NB4 (cell line): ENCODE results near the gene CFAP92.

Experiments used
- MYC ChIP-seq: IDR thresholded peaks from 2 replicates; pipeline ENCODE4 v1.6.1; 2011; ENCODE audit warnings: low read depth, low read length
- POLR2A ChIP-seq: IDR thresholded peaks from 2 replicates; pipeline ENCODE4 v1.6.1; 2011; ENCODE audit warnings: mild to moderate bottlenecking; ENCODE audit not compliant: insufficient read length; ENCODE audit errors: extremely low read depth
- TF ChIP-seq, protein P1 (sequence below): IDR thresholded peaks from one replicate; pipeline ENCODE4 v1.5.1; 2012; ENCODE audit warnings: low read depth, low read length
- TF ChIP-seq, protein P2 (sequence below): IDR thresholded peaks from 2 replicates; pipeline ENCODE4 v1.6.1; 2011; ENCODE audit warnings: low read depth, low read length

DNA sequence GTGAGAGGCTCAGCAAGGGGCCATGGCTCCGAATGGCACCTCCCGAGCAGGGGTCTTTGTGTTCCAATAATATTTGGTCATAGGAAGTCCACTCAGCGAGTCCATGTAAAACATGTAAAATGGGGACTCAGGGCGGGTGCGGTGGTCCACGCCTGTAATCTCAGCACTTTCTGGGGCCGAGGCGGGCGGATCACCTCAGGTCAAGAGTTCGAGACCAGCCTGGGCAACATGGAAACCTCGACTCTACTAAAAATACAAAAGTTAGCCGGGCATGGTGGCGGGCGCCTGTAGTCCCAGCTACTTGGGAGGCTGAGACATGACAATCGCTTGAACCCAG, 33.6 kb upstream of the CFAP92 start:
- TF ChIP-seq, protein P1, sequence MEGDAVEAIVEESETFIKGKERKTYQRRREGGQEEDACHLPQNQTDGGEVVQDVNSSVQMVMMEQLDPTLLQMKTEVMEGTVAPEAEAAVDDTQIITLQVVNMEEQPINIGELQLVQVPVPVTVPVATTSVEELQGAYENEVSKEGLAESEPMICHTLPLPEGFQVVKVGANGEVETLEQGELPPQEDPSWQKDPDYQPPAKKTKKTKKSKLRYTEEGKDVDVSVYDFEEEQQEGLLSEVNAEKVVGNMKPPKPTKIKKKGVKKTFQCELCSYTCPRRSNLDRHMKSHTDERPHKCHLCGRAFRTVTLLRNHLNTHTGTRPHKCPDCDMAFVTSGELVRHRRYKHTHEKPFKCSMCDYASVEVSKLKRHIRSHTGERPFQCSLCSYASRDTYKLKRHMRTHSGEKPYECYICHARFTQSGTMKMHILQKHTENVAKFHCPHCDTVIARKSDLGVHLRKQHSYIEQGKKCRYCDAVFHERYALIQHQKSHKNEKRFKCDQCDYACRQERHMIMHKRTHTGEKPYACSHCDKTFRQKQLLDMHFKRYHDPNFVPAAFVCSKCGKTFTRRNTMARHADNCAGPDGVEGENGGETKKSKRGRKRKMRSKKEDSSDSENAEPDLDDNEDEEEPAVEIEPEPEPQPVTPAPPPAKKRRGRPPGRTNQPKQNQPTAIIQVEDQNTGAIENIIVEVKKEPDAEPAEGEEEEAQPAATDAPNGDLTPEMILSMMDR, result no peak
- no peak for TF ChIP-seq POLR2A
- TF ChIP-seq, protein P2, sequence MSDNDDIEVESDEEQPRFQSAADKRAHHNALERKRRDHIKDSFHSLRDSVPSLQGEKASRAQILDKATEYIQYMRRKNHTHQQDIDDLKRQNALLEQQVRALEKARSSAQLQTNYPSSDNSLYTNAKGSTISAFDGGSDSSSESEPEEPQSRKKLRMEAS, result no peak
- no peak for TF ChIP-seq MYC
